Ovary (tissue), 9 donors: ENCODE data around the gene CTNND2. TPM values are rescaled to one million over a fixed set of nuclear protein-coding genes. Genes with fewer than 3 reads are reported as not detected.

ENCODE experiments used
- DNase-seq, 5 donors: peaks; one replicate each; pipeline ENCODE4 v3.0.0-alpha.2; 2019 to 2020
- H3K27ac ChIP-seq, 2 donors: fragments of 200-600 bp; one replicate each; pipeline versions ENCODE4 v1.5.1 to v1.8.0; 2019 to 2022
- H3K27me3 ChIP-seq: fragments of 200-600 bp; one replicate; pipeline ENCODE4 v1.8.0; 2022
- H3K36me3 ChIP-seq: fragments of 200-600 bp; sonication (generic); one replicate; pipeline ENCODE4 v1.5.1; 2019
- H3K4me1 ChIP-seq: one replicate; pipeline ENCODE4 v1.8.1; 2013; ENCODE audit warnings: mild to moderate bottlenecking, moderate library complexity; ENCODE audit not compliant: insufficient read depth
- H3K4me3 ChIP-seq: fragments of 200-600 bp; sonication (generic); one replicate; pipeline ENCODE4 v1.5.1; 2017
- H3K9me3 ChIP-seq, 2 donors: fragments of 200-600 bp in 1 of 2; sonication (generic) in 1 of 2; one replicate each; pipeline versions ENCODE4 v1.5.1 to v1.8.1; 2013 to 2019; ENCODE audit warnings: mild to moderate bottlenecking in 1 of 2, moderate library complexity in 1 of 2
- CTCF ChIP-seq, 3 donors: fragments of 450-650 bp in 2 of 3; fragments of 200-600 bp in 1 of 3; IDR thresholded peaks; one replicate each; pipeline versions ENCODE4 v1.5.1 to v1.8.0; 2016 to 2022; ENCODE audit warnings: antibody characterized with exemption in 3 of 3, mild to moderate bottlenecking in 1 of 3
- EP300 ChIP-seq: sonication (generic); formaldehyde crosslinking; IDR thresholded peaks from one replicate; pipeline ENCODE4 v1.6.1; 2017; ENCODE audit warnings: antibody characterized with exemption
- POLR2A ChIP-seq: fragments of 450-650 bp; IDR thresholded peaks from one replicate; pipeline ENCODE4 v1.6.1; 2017; ENCODE audit warnings: antibody characterized with exemption, mild to moderate bottlenecking, moderate library complexity
- WGBS, 3 donors: extraction: QIAGEN DNeasy Blood & Tissue Kit in 1 of 3; methylation state at CpG; one replicate each; pipeline versions ENCODE4 v1.1.5 to v1.1.7; 2013 to 2017; 5-methylcytosine and 5-hydroxymethylcytosine counted together
- intact Hi-C, 4 donors: fragments of 100-400 bp; cut with DNase I; formaldehyde crosslinking; loops; one replicate each; pipeline versions ENCODE4 v1.11.0 to v1.15.1; 2022 to 2023
- polyA plus RNA-seq, 2 donors: library from polyadenylated mRNA; stranded (reverse); fragments of 200-250 nt in 1 of 2; fragments of 350-450 nt in 1 of 2; fragmentation: Illumina TruSeq in 1 of 2; extraction: RNeasy Lipid Tissue Mini Kit (QIAGEN cat#74804) in 1 of 2; gene quantifications; one replicate each; pipeline ENCODE4 v1.2.3, GENCODE V29; 2013 to 2014
- total RNA-seq, 7 donors: library from RNA; depleted of rRNA in 2 of 7; stranded (reverse); fragments of >200 nt in 2 of 7; fragmentation: NEBNext Ultra II Directional in 3 of 7; extraction: Animal tissue kit (Norgen Biotek cat#: 25700) in 3 of 7; gene quantifications; one replicate each; pipeline versions ENCODE4 v1.1.0 to v1.2.4, GENCODE V29; 2016 to 2023
- donor health status: DM: no; HTN: no; CAD: no; lungs with moderate emphysema.
- donor health status: DM: no; HTN: no; CAD: no.
- donor health status: Bipolar disorder and iron deficiency.
- donor health status: DM: yes; HTN: yes; CAD: no.
- donor health status: DM: no; HTN: no; CAD: no.
- donor health status: DM: yes; HTN: yes; CAD: no.

Gene CTNND2
- total and polyA plus RNA-seq, 9 donors: 0.52 to 13.2 (median 2.3) TPM

DNA sequence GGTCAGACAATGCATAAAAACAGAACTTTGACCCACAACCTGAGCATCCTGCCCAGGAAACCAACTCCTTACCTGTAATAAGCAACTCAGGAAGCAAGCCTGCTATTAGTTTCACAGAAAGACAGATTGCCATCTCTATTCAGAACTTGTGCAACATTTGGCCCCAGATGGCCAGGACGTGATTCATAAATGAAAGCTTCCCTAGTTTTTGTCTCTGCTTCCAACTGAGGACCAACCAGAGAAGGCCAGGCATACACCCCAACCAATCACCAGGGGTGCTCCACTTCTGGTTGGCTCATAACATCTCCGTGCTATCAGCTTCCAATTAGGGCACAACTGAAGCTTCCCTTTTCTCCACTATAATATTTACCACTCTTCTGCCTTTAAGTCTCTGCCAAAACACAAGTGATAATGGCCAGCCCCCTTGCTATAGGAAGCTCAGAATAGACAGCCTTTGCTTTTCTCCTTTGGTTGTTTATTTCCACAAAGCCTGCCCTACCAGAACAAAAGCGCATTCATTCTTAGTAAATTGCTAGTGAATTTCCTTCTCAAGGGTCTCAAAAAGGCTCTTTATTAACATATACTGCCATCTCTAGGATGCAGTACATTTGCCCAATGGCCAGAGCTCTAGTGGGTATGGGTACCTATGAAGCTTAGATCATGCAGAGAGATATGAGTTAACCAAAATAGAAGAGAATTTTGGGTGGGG lies 853.5 kb downstream of the CTNND2 start:
- 46 to 62% (median 54%) methylated on average over 3 of the region's 3 CpGs for WGBS, 3 donors
- no peak overlapping the region for H3K27ac ChIP-seq
- DNase-seq: no peak

DNA sequence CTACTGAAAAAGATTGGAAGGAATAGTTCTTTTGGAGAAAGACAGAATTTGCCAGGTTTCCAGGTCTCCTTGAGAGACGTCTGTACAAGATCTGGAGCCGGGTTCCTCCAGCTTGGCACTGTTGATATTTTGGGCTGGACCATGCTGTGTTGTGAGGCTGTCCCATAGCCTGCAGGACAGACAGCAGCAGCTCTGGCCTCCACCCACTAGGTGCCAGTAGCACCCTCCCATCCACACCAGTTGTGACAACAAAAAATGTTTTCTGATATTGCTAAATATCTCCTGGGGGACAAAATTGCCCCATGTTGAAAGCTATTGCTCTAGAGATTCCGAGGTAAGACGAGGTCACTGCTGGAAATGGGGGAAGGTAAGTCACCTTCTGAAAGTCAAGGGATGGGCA lies 855.5 kb downstream of the CTNND2 start:
- TF ChIP-seq CTCF (IDR thresholded peaks at IDR 0.05) (no peak), POLR2A (no peak), EP300 (no peak)
- Histone ChIP-seq H3K4me1 (no peaks in the 10 kb centered on the region), H3K27ac (no peak overlapping the region), H3K4me3 (no peak overlapping the region), H3K9me3 (no peaks in the 10 kb centered on the region), H3K36me3 (no peaks in the 10 kb centered on the region), H3K27me3 (no peaks in the 10 kb centered on the region)
- intact Hi-C loops: no loop called here
- WGBS, 3 donors: 84 to 87% (median 85%) methylated on average over 4 of the region's 4 CpGs
- DNase-seq: no peak

More for the DNA sequence above, 853.5 kb downstream of the CTNND2 start:
- no peaks in the 10 kb centered on the region for H3K27me3 ChIP-seq
- no peak overlapping the region for H3K4me3 ChIP-seq
- no peak for TF ChIP-seq EP300
- intact Hi-C loops: no loop called here
- no peaks in the 10 kb centered on the region for H3K36me3 ChIP-seq
- H3K4me1 ChIP-seq: no peaks in the 10 kb centered on the region
- no peaks in the 10 kb centered on the region for H3K9me3 ChIP-seq

- H3K36me3 ChIP-seq: no peaks in the 10 kb centered on the region
- no peak for DNase-seq
- H3K4me1 ChIP-seq: no peaks in the 10 kb centered on the region
- H3K9me3 ChIP-seq: no peaks in the 10 kb centered on the region
- H3K27me3 ChIP-seq: no peaks in the 10 kb centered on the region
- 88 to 94% (median 92%) methylated on average over 5 of the region's 5 CpGs for WGBS, 3 donors
- no peak overlapping the region for H3K4me3 ChIP-seq
- no peak overlapping the region for H3K27ac ChIP-seq
- no peak for TF ChIP-seq CTCF (IDR thresholded peaks at IDR 0.05)
- no peak for TF ChIP-seq POLR2A
- intact Hi-C loops: no loop called here
Measured at GRCh38 chr5:11047625-11048024, 856.6 kb downstream of the CTNND2 start.

DNA sequence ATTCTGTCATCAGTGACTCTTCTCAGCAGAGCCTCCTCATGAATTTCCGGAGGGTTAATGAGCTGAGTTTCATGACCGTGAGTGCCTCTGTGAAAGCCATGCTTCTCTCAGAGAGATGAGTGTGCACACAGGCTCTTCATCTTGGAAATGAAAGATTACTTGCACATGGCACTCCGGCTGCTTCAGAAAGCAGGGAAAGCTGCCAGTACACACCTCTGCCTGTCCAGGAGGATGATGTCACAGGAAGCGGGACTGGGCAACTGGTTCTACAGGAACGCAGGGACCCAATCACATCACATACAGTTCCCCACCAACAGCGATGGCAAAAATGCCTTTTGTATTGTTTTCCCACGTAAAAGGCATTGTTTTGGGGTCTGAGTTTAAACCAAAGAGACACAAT lies 857.2 kb downstream of the CTNND2 start:
- no peak for TF ChIP-seq POLR2A
- TF ChIP-seq CTCF (IDR thresholded peaks at IDR 0.05): no peak
- no peak for TF ChIP-seq EP300
- Histone ChIP-seq H3K36me3 (no peaks in the 10 kb centered on the region), H3K4me1 (no peaks in the 10 kb centered on the region), H3K9me3 (no peaks in the 10 kb centered on the region), H3K4me3 (no peak overlapping the region), H3K27me3 (no peaks in the 10 kb centered on the region), H3K27ac (no peak overlapping the region)
- intact Hi-C loops: no loop called here
- 73 to 83% (median 78%) methylated on average over 7 of the region's 7 CpGs for WGBS, 3 donors
- DNase-seq: no peak

DNA sequence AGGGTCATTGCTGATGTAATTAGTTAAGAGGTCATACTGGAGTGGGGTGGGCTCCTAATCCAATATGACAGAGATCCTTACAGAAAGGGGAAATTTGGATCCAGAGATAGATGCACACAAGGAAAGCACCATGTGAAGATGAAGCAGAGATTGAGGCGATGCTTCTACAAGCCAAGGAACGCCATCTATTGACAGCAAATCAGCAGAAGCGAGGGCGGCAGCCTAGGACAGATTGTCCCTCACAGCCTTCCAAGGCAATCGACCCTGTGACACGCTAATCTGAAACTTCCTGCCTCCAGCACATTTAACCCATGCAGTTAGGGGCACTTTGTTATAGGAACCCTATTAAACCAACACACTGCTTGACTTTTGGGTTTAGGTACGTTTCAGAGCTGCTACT lies 858.1 kb downstream of the CTNND2 start:
- H3K4me1 ChIP-seq: no peaks in the 10 kb centered on the region
- no peak for DNase-seq
- WGBS, 3 donors: 31 to 51% (median 37%) methylated on average over 7 of the region's 7 CpGs
- H3K36me3 ChIP-seq: no peaks in the 10 kb centered on the region
- TF ChIP-seq EP300 (no peak), POLR2A (no peak), CTCF (IDR thresholded peaks at IDR 0.05) (no peak)
- intact Hi-C loops: no loop called here
- no peaks in the 10 kb centered on the region for H3K9me3 ChIP-seq
- no peak overlapping the region for H3K27ac ChIP-seq
- H3K27me3 ChIP-seq: no peaks in the 10 kb centered on the region
- no peak overlapping the region for H3K4me3 ChIP-seq
